Adrenal gland (tissue), 12 donors: Measurements from ENCODE around the gene TTC8. TPM values are rescaled to one million over a fixed set of nuclear protein-coding genes. Genes with fewer than 3 reads are reported as not detected.
A peak's percentile ranks its signal among the peaks of the same experiment; 100 is the strongest.

Experiments used
- DNase-seq, 7 donors: peaks; one replicate each; pipeline ENCODE4 v3.0.0-alpha.2; 2019 to 2020
- H3K27ac ChIP-seq, 5 donors: fragments of 200-600 bp; sonication (generic) in 4 of 5; 1 replicate in 3 of 5; 2 replicates in 2 of 5; pipeline versions ENCODE4 v1.5.1 to v1.8.0; 2016 to 2020; ENCODE audit warnings: mild to moderate bottlenecking in 1 of 5
- H3K27me3 ChIP-seq: fragments of 200-600 bp; 2 replicates; pipeline ENCODE4 v1.8.0; 2021
- H3K36me3 ChIP-seq, 2 donors: fragments of 200-600 bp; replicated peaks in 1 of 2; 1 replicate in 1 of 2; 2 replicates in 1 of 2; pipeline versions ENCODE4 v1.5.1 to v1.8.0; 2018 to 2022
- H3K4me1 ChIP-seq, 2 donors: fragments of 200-600 bp; replicated peaks in 1 of 2; 1 replicate in 1 of 2; 2 replicates in 1 of 2; pipeline versions ENCODE4 v1.5.1 to v1.8.0; 2018 to 2021
- H3K4me3 ChIP-seq, 4 donors: fragments of 200-600 bp; sonication (generic) in 3 of 4; one replicate each; pipeline ENCODE4 v1.5.1; 2016 to 2018
- H3K9me3 ChIP-seq, 3 donors: fragments of 200-600 bp; sonication (generic) in 1 of 3; replicated peaks in 1 of 3; 1 replicate in 2 of 3; 2 replicates in 1 of 3; pipeline versions ENCODE4 v1.5.1 to v1.8.0; 2016 to 2021
- CTCF ChIP-seq, 6 experiments: fragments of 450-650 bp in 4 of 6; fragments of 200-600 bp in 2 of 6; sonication (generic) in 1 of 6; IDR thresholded peaks; 1 replicate in 5 of 6; 2 replicates in 1 of 6; pipeline versions ENCODE4 v1.5.1 to v1.8.0; 2016 to 2021; ENCODE audit warnings: antibody characterized with exemption in 6 of 6, mild to moderate bottlenecking in 2 of 6, moderate library complexity in 1 of 6
- POLR2A ChIP-seq, 2 donors: fragments of 450-650 bp; IDR thresholded peaks; one replicate each; pipeline ENCODE4 v1.6.1; 2017; ENCODE audit warnings: antibody characterized with exemption in 2 of 2, mild to moderate bottlenecking in 2 of 2, moderate library complexity in 1 of 2
- WGBS, 4 donors: extraction: QIAGEN DNeasy Blood & Tissue Kit in 2 of 4; methylation state at CpG; one replicate each; pipeline versions ENCODE4 v1.1.5 to v1.1.7; 2013 to 2017; 5-methylcytosine and 5-hydroxymethylcytosine counted together
- intact Hi-C, 2 donors: fragments of 100-400 bp; cut with DNase I; formaldehyde crosslinking; loops; one replicate each; pipeline versions ENCODE4 v1.14.1 to v1.15.0; 2022 to 2023
- polyA plus RNA-seq, 3 donors: library from polyadenylated mRNA; stranded (reverse); fragments of 200-250 nt in 2 of 3; fragments of 350-450 nt in 1 of 3; fragmentation: Illumina TruSeq in 1 of 3; extraction: RNeasy Lipid Tissue Mini Kit (QIAGEN cat#74804) in 1 of 3; gene quantifications; one replicate each; pipeline ENCODE4 v1.2.3, GENCODE V29; 2013 to 2014
- total RNA-seq, 9 donors: library from RNA; depleted of rRNA in 4 of 9; stranded (reverse); fragments of >200 nt in 4 of 9; fragments of 120-200 nt in 1 of 9; fragmentation: NEBNext Ultra II Directional in 1 of 9; extraction: Animal tissue kit (Norgen Biotek cat#: 25700) in 1 of 9; gene quantifications; one replicate each; pipeline versions ENCODE4 v1.1.0 to v1.2.4, GENCODE V29; 2013 to 2023
- donor health status: healthy with polysubstance abuse.
- donor health status: Bipolar disorder and iron deficiency.
- donor health status: DM: yes; HTN: yes; CAD: no.
- donor health status: DM: no; HTN: no; CAD: no.
- donor health status: DM: no; HTN: no; CAD: no.
- donor health status: DM: yes; HTN: yes; CAD: no.

TTC8 gene
- total and polyA plus RNA-seq, 12 donors = 40.4 to 184 (median 68.3) TPM

- Histone ChIP-seq H3K4me3 (no peak overlapping the region), H3K9me3 (no peaks in the 10 kb centered on the region), H3K27ac (no peak overlapping the region), H3K36me3 (peaks cover 0 to 17% of the 10 kb centered on the region in 2 donors), H3K4me1 (peaks cover 4 to 23% of the 10 kb centered on the region in 2 donors), H3K27me3 (no peaks in the 10 kb centered on the region)
- 74 to 86% (median 79%) methylated on average over 3 of the region's 3 CpGs for WGBS, 4 donors
- no peak for DNase-seq
- intact Hi-C loops = no loop called here
- no peak for TF ChIP-seq CTCF (IDR thresholded peaks at IDR 0.05)
- no peak for TF ChIP-seq POLR2A (IDR thresholded peaks at IDR 0.05)
These were observed 48.5 kb downstream of the TTC8 start for GRCh38 chr14:88872976-88873375.

- H3K27ac ChIP-seq = no peak overlapping the region
- peaks cover 0 to 16% of the 10 kb centered on the region in 2 donors for H3K4me1 ChIP-seq
- no peak for DNase-seq
- intact Hi-C loops = no loop called here
- H3K9me3 ChIP-seq = no peaks in the 10 kb centered on the region
- H3K4me3 ChIP-seq = no peak overlapping the region
- H3K27me3 ChIP-seq = no peaks in the 10 kb centered on the region
- WGBS, 4 donors = 89 to 97% (median 95%) methylated on average over 2 of the region's 2 CpGs
- peaks cover 0 to 5% of the 10 kb centered on the region in 2 donors for H3K36me3 ChIP-seq
- TF ChIP-seq CTCF (IDR thresholded peaks at IDR 0.05) (no peak), POLR2A (IDR thresholded peaks at IDR 0.05) (no peak)
These were observed 52.7 kb downstream of the TTC8 start for GRCh38 chr14:88877192-88877591.

- peak in 4 of 7 donors; percentile 30 to 45 (median 34) for DNase-seq
- H3K36me3 ChIP-seq = no peaks in the 10 kb centered on the region
- 60 to 68% (median 63%) methylated on average over 4 of the region's 4 CpGs for WGBS, 4 donors
These were observed 54.6 kb downstream of the TTC8 start for GRCh38 chr14:88879022-88879421.

GRCh38 chr14:88882236-88882635, 57.8 kb downstream of the TTC8 start:
- H3K27me3 ChIP-seq = no peaks in the 10 kb centered on the region
- H3K9me3 ChIP-seq = no peaks in the 10 kb centered on the region
- H3K27ac ChIP-seq = no peak overlapping the region
- intact Hi-C loops = no loop called here
- TF ChIP-seq CTCF (IDR thresholded peaks at IDR 0.05) (no peak), POLR2A (IDR thresholded peaks at IDR 0.05) (no peak)
- no peaks in the 10 kb centered on the region for H3K4me1 ChIP-seq
- no peak overlapping the region for H3K4me3 ChIP-seq
- DNase-seq = no peak
- 88 to 100% (median 93%) methylated on average over 1 of the region's 1 CpG for WGBS, 4 donors
- no peaks in the 10 kb centered on the region for H3K36me3 ChIP-seq

More at GRCh38 chr14:88879022-88879421, 54.6 kb downstream of the TTC8 start:
- intact Hi-C loops = no loop called here
- Histone ChIP-seq H3K9me3 (no peaks in the 10 kb centered on the region), H3K27ac (peak overlapping the region in 1 of 5 donors; percentile 26), H3K4me3 (no peak overlapping the region), H3K4me1 (no peaks in the 10 kb centered on the region), H3K27me3 (no peaks in the 10 kb centered on the region)
- no peak for TF ChIP-seq POLR2A (IDR thresholded peaks at IDR 0.05)
- TF ChIP-seq CTCF (IDR thresholded peaks at IDR 0.05) = no peak
